ENCODE measurements around the gene ARSB. TPM values are rescaled to one million over a fixed set of nuclear protein-coding genes. Genes with fewer than 3 reads are reported as not detected.

Gene ARSB
- total and polyA plus RNA-seq, 10 of the 15 experiments (the other 5 are each of a cell fraction or from before 2014, with no cell fraction given): 1.2 to 8.2 (median 6.1) TPM

DNA sequence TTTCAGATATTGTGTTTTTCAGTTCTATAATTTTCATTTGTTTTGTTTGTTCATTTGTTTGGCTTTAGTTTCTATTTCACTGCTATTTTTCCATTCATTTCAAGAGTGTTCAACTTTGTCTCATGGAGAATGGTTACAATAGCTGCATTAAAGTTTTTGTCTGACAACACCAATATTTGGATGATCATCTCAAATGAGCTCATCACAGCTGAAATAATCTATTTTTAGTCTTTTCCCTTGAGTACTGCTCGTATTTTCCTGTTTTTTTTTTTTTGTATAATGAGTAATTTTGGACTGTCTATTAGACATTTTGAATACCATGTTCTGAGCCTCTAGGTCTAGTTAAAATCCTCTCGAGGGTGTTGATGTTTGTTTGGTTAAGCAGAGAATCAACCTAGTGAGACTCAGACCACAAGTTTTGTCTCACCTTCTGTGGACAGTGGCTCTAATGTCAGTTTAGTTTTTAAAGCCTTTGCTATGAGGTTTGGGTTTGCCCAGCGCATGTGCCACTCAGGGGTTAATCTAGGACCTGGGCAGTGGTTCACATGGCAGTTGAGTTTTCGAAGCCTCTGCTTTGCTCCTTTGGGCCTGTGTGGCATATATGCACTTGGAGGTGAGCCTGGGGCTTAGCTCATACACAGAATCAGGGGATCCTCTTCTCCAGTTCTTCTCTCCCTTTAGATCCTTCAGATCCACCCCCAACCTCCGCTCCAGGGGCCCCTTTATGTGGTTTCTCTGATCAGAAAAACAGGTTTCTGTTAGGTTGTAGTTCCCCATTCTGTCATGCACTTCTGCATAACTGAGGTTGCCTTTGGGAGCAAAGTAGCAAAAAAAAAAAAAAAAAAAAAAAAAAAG, 79.8 kb downstream of the ARSB start (continued):
- TF ChIP-seq NFYB (IDR thresholded peaks at IDR 0.05; ENCODE audit: insufficient read depth, low read depth, low read length): no peak
- TF ChIP-seq, protein P1, sequence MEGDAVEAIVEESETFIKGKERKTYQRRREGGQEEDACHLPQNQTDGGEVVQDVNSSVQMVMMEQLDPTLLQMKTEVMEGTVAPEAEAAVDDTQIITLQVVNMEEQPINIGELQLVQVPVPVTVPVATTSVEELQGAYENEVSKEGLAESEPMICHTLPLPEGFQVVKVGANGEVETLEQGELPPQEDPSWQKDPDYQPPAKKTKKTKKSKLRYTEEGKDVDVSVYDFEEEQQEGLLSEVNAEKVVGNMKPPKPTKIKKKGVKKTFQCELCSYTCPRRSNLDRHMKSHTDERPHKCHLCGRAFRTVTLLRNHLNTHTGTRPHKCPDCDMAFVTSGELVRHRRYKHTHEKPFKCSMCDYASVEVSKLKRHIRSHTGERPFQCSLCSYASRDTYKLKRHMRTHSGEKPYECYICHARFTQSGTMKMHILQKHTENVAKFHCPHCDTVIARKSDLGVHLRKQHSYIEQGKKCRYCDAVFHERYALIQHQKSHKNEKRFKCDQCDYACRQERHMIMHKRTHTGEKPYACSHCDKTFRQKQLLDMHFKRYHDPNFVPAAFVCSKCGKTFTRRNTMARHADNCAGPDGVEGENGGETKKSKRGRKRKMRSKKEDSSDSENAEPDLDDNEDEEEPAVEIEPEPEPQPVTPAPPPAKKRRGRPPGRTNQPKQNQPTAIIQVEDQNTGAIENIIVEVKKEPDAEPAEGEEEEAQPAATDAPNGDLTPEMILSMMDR (IDR thresholded peaks at IDR 0.05 in 2 of 3, conservative IDR thresholded peaks at IDR 0.05 in 1 of 3; ENCODE audit: control insufficient read depth in 2 of 3, extremely low read depth in 1 of 3, insufficient read depth in 1 of 3, low read depth in 3 of 3, low read length in 3 of 3): no peak
- TF ChIP-seq, protein P2, sequence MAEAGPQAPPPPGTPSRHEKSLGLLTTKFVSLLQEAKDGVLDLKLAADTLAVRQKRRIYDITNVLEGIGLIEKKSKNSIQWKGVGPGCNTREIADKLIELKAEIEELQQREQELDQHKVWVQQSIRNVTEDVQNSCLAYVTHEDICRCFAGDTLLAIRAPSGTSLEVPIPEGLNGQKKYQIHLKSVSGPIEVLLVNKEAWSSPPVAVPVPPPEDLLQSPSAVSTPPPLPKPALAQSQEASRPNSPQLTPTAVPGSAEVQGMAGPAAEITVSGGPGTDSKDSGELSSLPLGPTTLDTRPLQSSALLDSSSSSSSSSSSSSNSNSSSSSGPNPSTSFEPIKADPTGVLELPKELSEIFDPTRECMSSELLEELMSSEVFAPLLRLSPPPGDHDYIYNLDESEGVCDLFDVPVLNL (IDR thresholded peaks at IDR 0.05; ENCODE audit: low read depth, low read length): no peak
- TF ChIP-seq TAF1 (IDR thresholded peaks at IDR 0.05; ENCODE audit: borderline replicate concordance, low read depth, low read length): no peak
- TF ChIP-seq SPI1 (IDR thresholded peaks at IDR 0.05; ENCODE audit: borderline replicate concordance, insufficient read depth, low read depth, low read length): peak; percentile 80
- TF ChIP-seq NR2F1 (conservative IDR thresholded peaks at IDR 0.05): peak; percentile 57; the same call in 1 of the 2 replicates
- TF ChIP-seq, protein P3, sequence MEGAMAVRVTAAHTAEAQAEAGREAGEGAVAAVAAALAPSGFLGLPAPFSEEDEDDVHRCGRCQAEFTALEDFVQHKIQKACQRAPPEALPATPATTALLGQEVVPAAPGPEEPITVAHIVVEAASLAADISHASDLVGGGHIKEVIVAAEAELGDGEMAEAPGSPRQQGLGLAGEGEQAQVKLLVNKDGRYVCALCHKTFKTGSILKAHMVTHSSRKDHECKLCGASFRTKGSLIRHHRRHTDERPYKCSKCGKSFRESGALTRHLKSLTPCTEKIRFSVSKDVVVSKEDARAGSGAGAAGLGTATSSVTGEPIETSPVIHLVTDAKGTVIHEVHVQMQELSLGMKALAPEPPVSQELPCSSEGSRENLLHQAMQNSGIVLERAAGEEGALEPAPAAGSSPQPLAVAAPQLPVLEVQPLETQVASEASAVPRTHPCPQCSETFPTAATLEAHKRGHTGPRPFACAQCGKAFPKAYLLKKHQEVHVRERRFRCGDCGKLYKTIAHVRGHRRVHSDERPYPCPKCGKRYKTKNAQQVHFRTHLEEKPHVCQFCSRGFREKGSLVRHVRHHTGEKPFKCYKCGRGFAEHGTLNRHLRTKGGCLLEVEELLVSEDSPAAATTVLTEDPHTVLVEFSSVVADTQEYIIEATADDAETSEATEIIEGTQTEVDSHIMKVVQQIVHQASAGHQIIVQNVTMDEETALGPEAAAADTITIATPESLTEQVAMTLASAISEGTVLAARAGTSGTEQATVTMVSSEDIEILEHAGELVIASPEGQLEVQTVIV (IDR thresholded peaks at IDR 0.05; ENCODE audit: borderline replicate concordance, partially characterized antibody): no peak
- TF ChIP-seq NBN (IDR thresholded peaks at IDR 0.05): 0 out of 2 replicates have a peak, but pooled peaks have one; percentile 55
- no peak for TF ChIP-seq ESRRA (IDR thresholded peaks at IDR 0.05; ENCODE audit: low read length)
- TF ChIP-seq EZH2 (IDR thresholded peaks at IDR 0.05; ENCODE audit: borderline replicate concordance, control insufficient read depth, low read depth, low read length): no peak
- no peak for TF ChIP-seq POLR2AphosphoS5 (IDR thresholded peaks at IDR 0.05; ENCODE audit: low read length)
- TF ChIP-seq BHLHE40 (IDR thresholded peaks at IDR 0.05; ENCODE audit: borderline replicate concordance in 1 of 2, low read depth in 2 of 2, low read length in 1 of 2): peak; percentile 33 to 71; a peak in 2 of 4 replicates
- no peak for TF ChIP-seq NR2C1 (IDR thresholded peaks at IDR 0.05)
- peak; percentile 62; the same call in 1 of the 2 replicates for TF ChIP-seq ZBTB40 (IDR thresholded peaks at IDR 0.05; ENCODE audit: borderline replicate concordance)
- peak; percentile 93 for TF ChIP-seq IKZF1 (conservative IDR thresholded peaks at IDR 0.05)
- TF ChIP-seq JUNB (IDR thresholded peaks at IDR 0.05): peak; percentile 28
- no peak for TF ChIP-seq POLR2AphosphoS2 (IDR thresholded peaks at IDR 0.05; ENCODE audit: low read depth, low read length)
- no peak for TF ChIP-seq SREBF1 (IDR thresholded peaks at IDR 0.05; ENCODE audit: low read length)

All from GM12878 (cell line).